Measurements from ENCODE around the gene HYI. TPM values are rescaled to one million over a fixed set of nuclear protein-coding genes. Genes with fewer than 3 reads are reported as not detected.
"Not testable (repeated sequence)": the region's sequence is repeated elsewhere in the genome, so short reads cannot be mapped to it uniquely, and the experiment has no call there.

Gene HYI, protein sequence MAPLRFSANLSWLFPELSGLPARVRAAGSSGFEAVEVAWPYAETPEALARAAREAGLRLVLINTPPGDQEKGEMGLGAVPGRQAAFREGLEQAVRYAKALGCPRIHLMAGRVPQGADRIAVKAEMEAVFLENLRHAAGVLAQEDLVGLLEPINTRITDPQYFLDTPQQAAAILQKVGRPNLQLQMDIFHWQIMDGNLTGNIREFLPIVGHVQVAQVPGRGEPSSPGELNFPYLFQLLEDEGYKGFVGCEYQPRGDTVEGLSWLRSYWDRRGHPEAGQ
- 30.3 and 38.7 TPM in 2 replicates for total RNA-seq (2014; rRNA removed; shearing (Covaris generic))

GRCh38 chr1:43453442-43454269 lies at the start of gene HYI:
TSS of gene HYI (minus strand) at chr1:43453931. CDS start at chr1:43453793, 138 bp downstream.
- peak; percentile 93 for DNase-seq (ENCODE audit: low read depth)

- not testable (repeated sequence) for DNase-seq (ENCODE audit: low read depth)
These were observed 48.1 kb upstream of the HYI start for GRCh38 chr1:43501806-43502205.

DNA sequence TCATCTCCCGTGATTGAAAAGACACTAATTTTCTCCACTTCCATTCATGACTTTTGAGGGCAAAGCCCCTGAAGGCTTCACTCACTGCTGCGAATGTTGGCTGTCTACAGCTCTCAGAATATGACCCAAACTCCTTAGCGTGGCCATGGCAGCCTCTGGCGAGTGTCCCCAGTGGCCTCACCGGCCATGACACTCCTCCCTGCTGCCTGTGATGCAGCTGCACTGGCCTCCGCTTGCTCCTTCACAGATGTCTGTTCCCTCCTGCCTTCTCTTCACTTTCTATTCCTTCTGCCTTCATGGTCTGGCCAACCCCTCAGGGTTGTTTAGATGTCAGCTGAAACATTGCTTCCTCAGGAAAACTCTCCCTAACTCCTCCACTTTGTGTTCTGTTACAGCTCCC lies 46.2 kb upstream of the HYI start:
- no peak for DNase-seq (ENCODE audit: low read depth)

DNA sequence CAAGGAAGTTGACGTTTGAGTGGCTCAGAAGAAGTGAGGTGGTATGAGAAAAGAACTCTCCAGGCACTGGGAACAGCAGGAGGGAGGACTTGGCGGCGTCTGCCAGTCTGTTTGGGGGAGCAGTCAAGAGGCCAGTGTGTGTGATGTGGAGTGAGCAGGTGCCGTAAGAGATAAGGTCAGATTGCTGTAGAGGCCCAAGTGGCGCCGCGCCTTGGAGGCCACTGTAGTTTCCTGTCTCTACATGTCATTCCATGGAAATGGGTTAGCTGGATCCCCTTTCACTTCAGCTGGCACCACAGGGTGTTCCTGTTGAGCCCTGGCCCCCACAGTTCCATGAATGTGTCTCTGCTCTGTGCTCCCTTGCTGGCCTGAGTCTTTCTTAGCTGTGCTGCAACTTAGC lies 41.5 kb upstream of the HYI start:
- DNase-seq (ENCODE audit: low read depth): no peak

DNA sequence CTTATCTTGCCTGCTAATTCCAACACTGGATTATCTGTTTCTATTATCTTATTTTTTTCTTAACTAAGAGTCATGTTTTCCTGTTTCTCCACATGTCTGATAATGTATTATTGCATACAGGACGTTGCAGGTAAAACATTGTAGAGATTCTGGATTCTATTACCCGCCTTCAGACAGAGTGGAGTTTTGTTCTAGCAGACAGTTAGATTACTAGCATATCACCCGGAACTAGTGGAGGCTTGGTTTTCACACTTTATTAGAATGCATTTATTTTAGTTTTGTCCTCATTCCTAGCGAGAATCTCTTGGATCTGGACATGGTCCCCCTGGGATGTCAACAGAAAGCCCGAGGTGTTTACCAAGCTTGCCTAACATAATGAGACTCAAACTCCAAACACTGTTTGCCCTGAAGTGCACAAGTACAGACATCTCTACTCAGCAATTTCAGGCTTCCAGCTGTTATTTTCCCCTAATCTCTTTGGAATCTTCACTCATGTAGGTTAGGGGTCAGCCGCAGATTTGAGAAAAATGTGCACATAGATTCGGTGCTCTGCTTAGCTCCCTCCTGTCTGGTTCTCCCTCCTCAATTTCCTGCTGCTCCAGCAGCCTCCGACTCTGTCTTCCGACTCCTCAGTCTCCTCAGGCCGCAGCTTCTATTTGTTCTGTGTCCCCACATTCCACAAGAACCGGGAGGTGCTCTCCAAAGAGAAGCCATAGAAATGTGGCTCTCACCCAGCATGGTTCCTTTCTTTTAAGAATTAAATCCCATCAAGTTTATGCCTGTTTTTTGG lies 40.1 kb upstream of the HYI start:
- DNase-seq (ENCODE audit: low read depth): no peak

DNA sequence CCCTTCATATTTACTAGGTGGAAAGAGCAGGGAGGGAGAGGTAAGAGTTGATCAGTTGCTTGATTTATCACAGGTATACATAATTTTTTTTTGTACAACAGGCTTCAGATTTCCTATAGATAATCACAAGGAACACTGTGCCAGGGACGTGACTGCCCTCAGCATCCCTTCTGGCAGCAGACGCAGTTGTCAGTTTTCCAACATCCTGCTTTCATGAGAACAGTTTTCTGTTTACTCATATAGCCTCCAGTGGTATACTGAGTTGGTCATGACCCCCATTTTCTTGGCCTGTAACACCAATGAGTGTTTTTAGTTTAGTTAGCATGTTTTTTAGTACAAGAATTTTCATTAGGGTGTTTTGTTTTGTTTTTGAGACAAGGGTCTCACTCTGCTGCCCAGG lies 39.1 kb upstream of the HYI start:
- DNase-seq (ENCODE audit: low read depth): no peak

- DNase-seq (ENCODE audit: low read depth): no peak
These were observed 37.3 kb upstream of the HYI start for GRCh38 chr1:43491061-43491460.

GRCh38 chr1:43488165-43488564 lies 34.4 kb upstream of the HYI start:
- no peak for DNase-seq (ENCODE audit: low read depth)

- no peak for DNase-seq (ENCODE audit: low read depth)
These were observed 30.6 kb upstream of the HYI start for GRCh38 chr1:43484367-43484766.

- DNase-seq (ENCODE audit: low read depth): no peak
These were observed 28.5 kb upstream of the HYI start for GRCh38 chr1:43482215-43482614.

- no peak for DNase-seq (ENCODE audit: low read depth)
These were observed 27.8 kb upstream of the HYI start for GRCh38 chr1:43481491-43481890.

DNA sequence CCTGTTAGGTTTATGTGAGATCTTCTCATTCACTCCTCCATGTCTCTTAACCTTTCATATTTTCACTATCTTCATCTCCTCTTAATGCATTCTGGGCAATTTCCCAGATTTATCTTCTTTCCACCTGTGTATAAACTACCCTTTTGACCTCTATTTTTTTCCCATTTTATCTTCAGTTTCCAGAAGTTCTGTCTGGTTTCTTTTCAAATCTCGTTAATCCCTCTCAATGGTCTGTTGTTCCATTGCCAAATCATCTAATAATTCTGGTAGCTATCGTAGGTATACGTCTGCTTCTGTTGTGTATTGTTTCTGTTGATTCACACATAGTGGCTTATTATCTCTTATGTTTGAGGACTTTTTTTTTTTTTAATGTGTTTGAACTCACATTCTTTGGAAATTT lies 25.7 kb upstream of the HYI start:
- no peak for DNase-seq (ENCODE audit: low read depth)

GRCh38 chr1:43477716-43478115 lies 24.0 kb upstream of the HYI start:
- DNase-seq (ENCODE audit: low read depth): no peak

GRCh38 chr1:43475611-43476401 lies 22.1 kb upstream of the HYI start:
- peak; percentile 83 for DNase-seq (ENCODE audit: low read depth)

DNA sequence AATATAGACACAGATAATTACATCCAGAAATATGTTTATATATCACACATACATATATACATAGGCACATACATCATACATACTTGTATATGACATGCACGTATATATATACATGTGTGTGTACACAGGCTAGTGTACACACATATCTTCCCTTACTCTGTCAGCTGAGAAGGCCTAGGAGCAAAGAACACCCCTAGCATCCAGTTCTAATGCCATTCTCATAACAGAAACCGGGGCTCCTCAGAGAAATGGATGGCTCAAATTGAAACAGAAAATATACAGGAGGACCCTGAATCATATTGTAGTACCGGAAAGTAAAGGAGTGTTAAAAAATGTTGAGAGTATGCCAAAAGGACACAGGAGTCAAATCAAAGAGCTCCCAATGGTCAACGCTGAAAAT lies 19.7 kb upstream of the HYI start:
- DNase-seq (ENCODE audit: low read depth): no peak

GRCh38 chr1:43472463-43473151 lies 18.9 kb upstream of the HYI start:
- DNase-seq (ENCODE audit: low read depth): peak; percentile 97

- peak; percentile 33 for DNase-seq (ENCODE audit: low read depth)
These were observed 18.3 kb upstream of the HYI start for GRCh38 chr1:43472087-43472462.

GRCh38 chr1:43469932-43470331 lies 16.2 kb upstream of the HYI start:
- DNase-seq (ENCODE audit: low read depth): no peak

DNA sequence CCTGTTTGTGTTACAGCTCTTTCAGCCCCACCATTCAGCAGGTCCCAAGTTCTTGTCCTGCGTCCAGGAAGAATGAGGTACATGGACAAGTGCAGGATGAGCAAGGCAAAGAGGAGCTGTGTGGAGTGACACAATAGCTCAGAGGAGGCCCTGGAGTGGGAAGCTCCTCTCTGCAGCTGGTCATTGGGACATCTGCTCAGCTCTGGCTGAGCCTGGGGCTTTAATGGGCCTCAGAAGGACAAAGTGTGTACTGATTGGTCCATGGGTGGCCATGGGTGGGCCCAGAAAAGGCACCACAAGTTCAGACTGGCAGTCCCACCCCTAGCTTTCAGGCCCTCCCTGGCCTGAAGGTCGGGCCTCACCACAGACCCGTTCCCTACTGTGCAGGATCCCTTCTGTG lies 14.7 kb upstream of the HYI start:
- no peak for DNase-seq (ENCODE audit: low read depth)

DNA sequence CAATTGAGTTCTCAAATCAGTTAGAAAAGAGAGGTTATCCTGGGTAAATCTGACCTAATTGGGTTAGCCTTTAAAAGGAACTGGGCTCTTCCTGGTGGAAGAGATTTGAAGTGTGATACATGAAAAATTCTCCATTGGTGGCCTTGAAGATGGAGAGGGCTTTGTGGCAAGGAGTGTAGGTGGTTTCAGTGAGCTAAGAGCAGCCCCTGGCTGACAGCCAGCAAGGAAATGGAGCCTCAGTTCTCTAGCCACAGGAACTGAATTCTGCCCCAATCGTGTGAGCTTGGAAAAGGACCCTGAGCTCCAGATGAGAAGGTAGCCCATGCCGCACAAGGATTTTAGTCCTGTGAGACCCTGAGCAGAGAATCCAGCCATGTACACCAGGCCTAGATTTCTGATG lies 12.7 kb upstream of the HYI start:
- peak; percentile 62 for DNase-seq (ENCODE audit: low read depth)

GRCh38 chr1:43465505-43466067 lies 11.9 kb upstream of the HYI start:
- no peak for DNase-seq (ENCODE audit: low read depth)
